HG02943 (cell line): ENCODE measurements around the gene SLC25A47.
A peak's percentile ranks its signal among the peaks of the same experiment; 100 is the strongest.
"Not testable (repeated sequence)": the region's sequence is repeated elsewhere in the genome, so short reads cannot be mapped to it uniquely, and the experiment has no call there.

ENCODE experiments used
- ATAC-seq: cut with Tn5 transposase; IDR thresholded peaks from one replicate; pipeline ENCODE4 v1.9.1; 2021; ENCODE audit warnings: mild to moderate bottlenecking, low read depth, moderate library complexity; ENCODE audit not compliant: unreplicated experiment

SLC25A47 gene

GRCh38 chr14:100304825-100305323 lies 18.3 kb upstream of the SLC25A47 start:
- no peak for ATAC-seq

DNA sequence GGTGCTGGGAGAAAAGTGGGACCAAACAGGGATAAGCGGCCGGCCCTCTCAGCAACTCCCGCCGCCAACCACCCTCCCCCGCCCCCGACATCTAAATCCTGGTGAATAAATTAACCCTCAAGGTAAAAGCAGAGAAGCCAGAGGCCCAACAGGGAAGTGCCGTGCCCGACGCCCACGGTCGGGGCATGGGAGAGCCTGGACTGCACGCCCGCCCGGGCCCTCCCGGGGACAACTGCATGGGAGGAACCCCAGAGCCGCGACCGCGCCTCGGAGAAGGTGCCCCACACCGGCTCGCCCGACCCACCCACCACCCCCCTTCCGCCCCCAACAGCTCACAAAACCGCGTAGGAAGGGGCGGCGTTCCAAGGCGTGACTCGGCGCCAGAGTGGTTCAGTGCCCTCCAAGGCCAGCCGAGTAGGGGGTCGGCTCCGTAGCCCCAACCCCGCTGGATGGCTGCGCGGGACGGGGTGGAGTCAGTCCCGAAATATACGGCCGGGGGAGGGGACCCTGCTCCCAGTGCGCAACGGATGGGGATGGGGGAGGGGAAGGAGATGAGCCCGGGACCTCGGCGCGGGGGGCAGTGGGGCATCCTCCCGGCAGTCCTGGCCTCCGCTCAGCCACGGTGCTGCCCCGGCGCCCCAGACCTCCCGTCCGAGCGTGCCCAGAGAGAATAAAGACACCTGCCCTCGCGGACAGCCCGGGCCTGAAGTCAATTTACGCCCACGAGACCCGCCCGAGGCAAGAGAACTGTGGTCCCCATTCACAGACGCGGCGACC lies 17.6 kb upstream of the SLC25A47 start:
- ATAC-seq = no peak

GRCh38 chr14:100306101-100306997 lies 16.8 kb upstream of the SLC25A47 start, which contains the start of gene SLC25A29:
TSS of gene SLC25A29 (minus strand) at chr14:100306444. CDS start at chr14:100306232, 212 bp downstream.
- peak; percentile 79 for ATAC-seq

- ATAC-seq = no peak
These were observed 16.0 kb upstream of the SLC25A47 start for GRCh38 chr14:100306998-100307765.

DNA sequence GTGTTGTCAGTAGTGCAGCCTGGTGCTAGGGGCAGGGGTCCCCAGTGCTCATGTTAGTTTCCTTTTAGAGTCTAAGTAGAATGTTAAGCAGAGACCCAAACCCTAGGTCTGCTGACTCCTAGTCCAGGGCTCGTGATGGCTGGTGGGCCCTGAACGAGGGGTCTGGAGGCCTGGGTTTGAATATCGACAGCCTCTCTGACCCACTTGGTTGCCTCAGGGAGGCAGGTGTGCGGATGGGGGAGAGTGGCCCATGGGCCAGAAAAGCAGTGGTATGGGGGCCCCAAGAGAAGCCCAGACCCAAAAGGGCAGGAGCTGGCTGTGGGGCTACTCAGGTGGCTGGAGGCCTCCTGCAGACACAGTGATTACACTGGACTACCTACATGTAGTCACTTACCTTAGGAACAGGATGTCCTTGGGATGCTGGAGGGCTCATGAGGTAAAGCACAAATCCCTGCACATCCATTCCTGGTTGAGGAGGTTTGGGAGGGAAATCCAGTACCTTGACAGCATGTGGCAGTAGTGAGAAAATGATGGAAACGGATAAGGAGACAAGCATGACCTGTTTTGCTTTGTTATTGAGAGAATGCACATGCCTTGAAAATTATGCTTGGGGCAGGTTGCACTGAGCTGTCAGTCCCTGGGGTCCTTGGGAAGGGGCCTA lies 15.2 kb upstream of the SLC25A47 start:
- no peak for ATAC-seq

DNA sequence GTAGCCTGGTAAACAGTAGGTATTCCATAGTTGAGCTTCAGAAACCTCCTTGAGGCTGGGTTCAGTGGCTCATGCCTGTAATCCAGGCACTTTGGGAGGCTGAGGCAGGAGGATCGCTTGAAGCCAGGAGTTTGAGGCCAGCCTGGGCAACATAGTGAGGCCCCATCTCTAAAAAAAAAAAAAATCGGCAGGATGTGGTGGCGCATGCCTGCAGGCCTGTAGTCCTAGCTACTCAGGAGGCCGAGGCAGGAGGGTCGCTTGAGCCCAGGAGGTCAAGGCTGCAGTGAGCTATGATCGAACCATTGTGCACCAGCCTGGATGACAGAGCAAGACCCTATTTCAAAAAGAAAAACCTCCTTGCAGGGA lies 14.7 kb upstream of the SLC25A47 start:
- not testable (repeated sequence) for ATAC-seq

GRCh38 chr14:100309028-100309737 lies 14.0 kb upstream of the SLC25A47 start:
- no peak for ATAC-seq

DNA sequence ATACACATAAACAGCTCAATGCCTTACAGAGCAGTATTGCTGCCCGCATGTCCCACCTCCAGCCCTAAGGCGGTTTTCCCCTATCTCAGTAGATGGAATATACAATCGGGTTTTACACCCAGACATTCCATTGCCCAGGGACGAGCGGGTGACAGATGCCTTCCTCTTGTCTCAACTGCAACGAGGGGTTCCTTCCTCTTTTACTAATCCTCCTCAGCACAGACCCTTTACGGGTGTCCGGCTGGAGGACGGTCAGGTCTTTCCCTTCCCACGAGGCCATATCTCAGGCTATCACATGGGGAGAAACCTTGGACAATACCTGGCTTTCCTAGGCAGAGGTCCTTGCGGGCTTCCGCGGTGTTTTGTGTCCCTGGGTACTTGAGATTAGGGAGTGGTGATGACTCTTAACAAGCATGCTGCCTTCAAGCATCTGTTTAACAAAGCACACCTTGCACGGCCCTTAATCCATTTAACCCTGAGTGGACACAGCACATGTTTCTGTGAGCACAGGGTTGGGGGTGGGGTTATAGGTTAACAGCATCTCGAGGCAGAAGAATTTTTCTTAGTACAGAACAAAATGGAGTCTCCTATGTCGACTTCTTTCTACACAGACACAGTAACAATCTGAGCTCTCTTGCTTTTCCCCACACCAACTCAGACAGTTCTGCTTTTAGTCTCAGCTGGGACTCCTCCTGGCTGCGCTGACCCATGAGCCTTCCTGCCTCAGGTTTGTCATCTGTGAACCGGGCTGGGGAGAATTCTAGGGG lies 10.8 kb upstream of the SLC25A47 start:
- ATAC-seq = not testable (repeated sequence)

DNA sequence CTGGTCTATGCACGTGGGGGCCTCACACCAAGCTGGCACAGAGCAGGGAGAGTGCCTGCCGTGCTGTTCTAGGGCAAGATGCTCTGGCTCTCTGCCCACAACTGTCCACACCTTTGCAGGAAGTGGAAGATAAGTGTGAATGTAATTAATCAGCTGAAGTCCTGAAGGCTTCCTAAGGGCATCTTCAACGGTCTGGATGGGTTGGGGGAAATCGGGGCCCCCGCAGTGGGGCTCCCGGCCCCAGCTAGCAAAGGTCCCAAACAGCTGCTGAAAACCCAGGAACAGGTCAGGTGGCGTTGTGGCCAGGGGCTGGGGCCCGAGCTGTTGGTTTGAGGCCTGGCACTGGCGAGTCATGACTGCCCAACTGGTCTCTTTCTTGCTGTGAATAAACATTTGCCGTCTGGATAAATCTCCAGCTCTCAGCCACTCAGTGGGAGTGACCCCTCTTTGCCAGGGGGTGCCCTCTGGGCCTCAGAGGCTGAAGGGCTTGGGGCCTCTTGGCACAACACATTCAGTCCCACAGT lies 10.2 kb upstream of the SLC25A47 start:
- ATAC-seq = no peak

DNA sequence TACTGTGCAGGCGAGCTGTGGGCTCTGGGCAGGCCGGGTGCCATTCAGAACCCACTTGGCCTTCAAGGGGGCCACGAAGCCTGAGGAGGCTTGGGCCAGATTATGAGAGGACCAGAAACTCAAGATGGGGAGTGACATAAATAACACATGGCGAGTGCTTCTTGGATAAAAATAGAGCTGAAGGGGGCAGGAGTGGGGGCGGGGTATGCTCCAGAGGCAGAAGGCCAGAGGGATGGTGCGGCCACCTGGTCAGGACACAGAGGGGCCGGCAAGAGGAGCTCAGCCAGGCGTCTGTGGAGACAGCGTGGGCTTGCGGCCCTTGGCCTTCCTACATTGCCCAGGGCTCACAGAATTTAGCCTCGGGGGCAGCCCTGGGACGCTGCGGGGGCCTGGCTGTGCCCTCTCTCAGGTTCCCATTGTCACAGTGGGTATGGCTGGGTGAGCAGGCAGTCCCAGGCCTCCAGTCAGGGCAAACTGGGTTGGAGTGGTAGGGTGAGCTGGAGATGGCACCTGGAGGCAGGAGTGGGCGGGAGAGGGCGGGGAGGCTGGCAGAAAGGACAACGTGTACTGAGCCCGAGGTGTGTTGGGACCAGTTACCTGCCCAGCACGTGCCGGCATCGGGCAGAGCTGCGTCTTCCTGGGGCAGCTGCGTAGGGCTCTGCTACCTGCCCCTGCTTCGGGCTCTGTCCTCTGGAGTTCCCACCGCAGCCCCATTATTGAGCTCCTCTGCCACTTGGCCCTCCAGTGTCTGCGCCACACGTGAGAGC lies 9.5 kb upstream of the SLC25A47 start:
- no peak for ATAC-seq

GRCh38 chr14:100314724-100315123 lies 8.4 kb upstream of the SLC25A47 start:
- no peak for ATAC-seq

DNA sequence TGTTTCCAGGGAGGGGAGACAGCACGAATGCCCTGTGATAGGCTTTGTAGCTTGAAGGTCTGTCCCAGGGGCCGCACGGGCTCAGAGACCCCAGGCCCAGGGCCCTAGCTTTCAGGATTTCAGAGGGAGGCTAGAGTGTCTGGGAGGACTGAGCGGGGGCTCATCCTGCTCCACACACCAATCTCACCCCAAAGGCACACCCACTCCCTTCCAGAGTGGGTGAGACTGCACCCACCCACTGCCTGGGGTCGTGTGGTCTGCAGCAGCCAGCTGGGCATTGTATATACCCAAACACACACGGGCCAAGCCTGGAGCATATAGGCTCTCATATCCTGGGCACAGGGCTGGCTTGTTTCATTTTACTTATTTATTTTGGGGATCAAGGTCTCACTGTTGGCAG lies 5.8 kb upstream of the SLC25A47 start:
- ATAC-seq = no peak

GRCh38 chr14:100317912-100318808 lies 5.0 kb upstream of the SLC25A47 start:
- peak; percentile 63 for ATAC-seq

DNA sequence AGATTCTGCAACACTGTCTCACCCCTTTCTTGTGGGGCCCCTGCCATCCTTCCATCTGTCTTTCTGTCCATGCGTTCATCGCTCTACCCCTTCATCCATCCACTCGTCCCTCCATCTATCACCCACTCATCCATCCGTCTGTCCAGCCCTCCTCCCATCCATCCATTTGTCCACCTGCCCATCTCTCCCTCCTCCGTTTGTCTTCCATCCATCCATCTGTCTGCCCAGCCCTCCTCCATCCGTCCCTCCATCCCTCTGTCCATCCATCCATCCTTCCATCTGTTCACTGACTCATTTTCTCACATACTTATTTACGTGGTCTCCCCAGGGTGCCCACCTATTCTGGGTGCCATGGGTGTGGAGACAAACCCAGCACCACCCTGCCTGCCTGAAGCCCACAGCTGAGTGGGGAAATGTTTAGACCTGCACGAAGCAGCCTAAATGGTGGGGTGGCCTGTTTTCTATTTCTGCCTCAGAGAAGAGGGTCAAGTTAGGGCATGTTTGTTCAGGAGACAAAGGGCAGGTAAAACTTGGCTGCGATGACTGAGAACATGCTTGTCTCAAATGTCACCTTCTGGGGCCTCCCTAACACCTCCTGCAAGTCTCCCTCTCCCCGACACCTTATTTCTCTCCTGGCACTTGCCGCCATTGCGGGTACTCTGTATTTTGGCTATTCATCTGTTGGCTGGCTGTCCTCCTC lies 2.8 kb upstream of the SLC25A47 start:
- no peak for ATAC-seq

GRCh38 chr14:100321473-100322137 lies 1.5 kb upstream of the SLC25A47 start:
- ATAC-seq = no peak
